ENCODE measurements around the gene MFSD6L.

The MFSD6L gene

GRCh38 chr17:8798846-8799569 lies at the start of gene MFSD6L:
Gene MFSD6L (minus strand): TSS chr17:8799365. CDS start chr17:8799120, 245 bp downstream.
- DNase-seq (ENCODE audit: low read depth) = no peak

GRCh38 chr17:8847891-8848290 lies 48.7 kb upstream of the MFSD6L start:
- no peak for DNase-seq (ENCODE audit: low read depth)

GRCh38 chr17:8846768-8847211 lies 47.6 kb upstream of the MFSD6L start:
- DNase-seq (ENCODE audit: low read depth) = no peak

- no peak for DNase-seq (ENCODE audit: low read depth)
These were observed 45.4 kb upstream of the MFSD6L start for GRCh38 chr17:8844229-8845218.

- no peak for DNase-seq (ENCODE audit: low read depth)
These were observed 44.2 kb upstream of the MFSD6L start for GRCh38 chr17:8843344-8843743.

- no peak for DNase-seq (ENCODE audit: low read depth)
These were observed 42.7 kb upstream of the MFSD6L start for GRCh38 chr17:8841844-8842243.

- DNase-seq (ENCODE audit: low read depth) = no peak
These were observed 40.3 kb upstream of the MFSD6L start for GRCh38 chr17:8839410-8839935.

- no peak for DNase-seq (ENCODE audit: low read depth)
These were observed 39.5 kb upstream of the MFSD6L start for GRCh38 chr17:8838551-8839095.

- no peak for DNase-seq (ENCODE audit: low read depth)
These were observed 38.5 kb upstream of the MFSD6L start for GRCh38 chr17:8837563-8838075.

- DNase-seq (ENCODE audit: low read depth) = no peak
These were observed 37.8 kb upstream of the MFSD6L start for GRCh38 chr17:8836821-8837562.

GRCh38 chr17:8835631-8836364 lies 36.6 kb upstream of the MFSD6L start:
- no peak for DNase-seq (ENCODE audit: low read depth)

GRCh38 chr17:8835106-8835505 lies 35.9 kb upstream of the MFSD6L start:
- DNase-seq (ENCODE audit: low read depth) = no peak

GRCh38 chr17:8832711-8833352 lies 33.7 kb upstream of the MFSD6L start:
- no peak for DNase-seq (ENCODE audit: low read depth)

GRCh38 chr17:8831234-8831849 lies 32.2 kb upstream of the MFSD6L start:
- no peak for DNase-seq (ENCODE audit: low read depth)

- no peak for DNase-seq (ENCODE audit: low read depth)
These were observed 31.0 kb upstream of the MFSD6L start for GRCh38 chr17:8830141-8830540.

- DNase-seq (ENCODE audit: low read depth) = no peak
These were observed 30.1 kb upstream of the MFSD6L start for GRCh38 chr17:8829036-8829941.

GRCh38 chr17:8828517-8828875 lies 29.3 kb upstream of the MFSD6L start:
- DNase-seq (ENCODE audit: low read depth) = no peak

GRCh38 chr17:8826808-8827435 lies 27.8 kb upstream of the MFSD6L start:
- no peak for DNase-seq (ENCODE audit: low read depth)

Measured in fibroblast of gingiva (primary cell).